DND-41 (cell line): ENCODE measurements around the gene RAB28.

Experiments used
- EZH2 ChIP-seq: IDR thresholded peaks from 3 replicates; pipeline ENCODE4 v1.6.1; 2012; ENCODE audit warnings: borderline replicate concordance, low read depth, mild to moderate bottlenecking, moderate library complexity, low read length, inconsistent platforms; ENCODE audit not compliant: severe bottlenecking
- TF ChIP-seq, protein P1 (sequence below): IDR thresholded peaks from 2 replicates; pipeline ENCODE4 v1.5.1; 2012; ENCODE audit warnings: borderline replicate concordance, low read length, moderate library complexity, mild to moderate bottlenecking; ENCODE audit not compliant: poor library complexity, severe bottlenecking; ENCODE audit errors: extremely low read depth

DNA sequence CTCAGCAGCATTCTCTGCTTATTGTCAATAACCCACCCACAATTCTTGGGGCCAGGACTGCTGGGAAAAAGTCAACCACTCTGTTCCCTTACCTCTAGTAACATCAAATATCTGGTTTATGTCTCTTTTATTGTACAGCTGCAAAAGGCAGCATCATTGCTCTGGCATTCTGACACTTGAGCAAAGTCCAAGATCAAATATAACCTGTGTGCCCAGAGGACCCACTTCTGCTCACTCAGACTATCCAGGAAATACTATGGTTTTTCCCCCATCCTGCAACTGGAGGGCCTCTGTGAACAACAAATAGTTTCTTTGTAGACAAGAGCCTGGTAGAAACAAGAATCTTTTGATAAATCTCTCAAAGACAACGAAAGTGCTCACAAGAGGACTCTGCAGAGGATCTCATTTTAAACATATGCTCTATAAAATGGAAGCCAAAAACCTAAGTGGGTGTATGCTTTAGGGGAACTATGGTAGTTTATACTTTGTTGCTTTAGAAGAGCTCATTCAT is 154.7 kb downstream of the RAB28 start:
- TF ChIP-seq, protein P1, sequence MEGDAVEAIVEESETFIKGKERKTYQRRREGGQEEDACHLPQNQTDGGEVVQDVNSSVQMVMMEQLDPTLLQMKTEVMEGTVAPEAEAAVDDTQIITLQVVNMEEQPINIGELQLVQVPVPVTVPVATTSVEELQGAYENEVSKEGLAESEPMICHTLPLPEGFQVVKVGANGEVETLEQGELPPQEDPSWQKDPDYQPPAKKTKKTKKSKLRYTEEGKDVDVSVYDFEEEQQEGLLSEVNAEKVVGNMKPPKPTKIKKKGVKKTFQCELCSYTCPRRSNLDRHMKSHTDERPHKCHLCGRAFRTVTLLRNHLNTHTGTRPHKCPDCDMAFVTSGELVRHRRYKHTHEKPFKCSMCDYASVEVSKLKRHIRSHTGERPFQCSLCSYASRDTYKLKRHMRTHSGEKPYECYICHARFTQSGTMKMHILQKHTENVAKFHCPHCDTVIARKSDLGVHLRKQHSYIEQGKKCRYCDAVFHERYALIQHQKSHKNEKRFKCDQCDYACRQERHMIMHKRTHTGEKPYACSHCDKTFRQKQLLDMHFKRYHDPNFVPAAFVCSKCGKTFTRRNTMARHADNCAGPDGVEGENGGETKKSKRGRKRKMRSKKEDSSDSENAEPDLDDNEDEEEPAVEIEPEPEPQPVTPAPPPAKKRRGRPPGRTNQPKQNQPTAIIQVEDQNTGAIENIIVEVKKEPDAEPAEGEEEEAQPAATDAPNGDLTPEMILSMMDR: no peak
- TF ChIP-seq EZH2: no peak
